H1 (cell line): ENCODE results near the gene NDUFA13. TPM values are rescaled to one million over a fixed set of nuclear protein-coding genes. Genes with fewer than 3 reads are reported as not detected.

Experiments
- ASH2L ChIP-seq: fragments of 200-600, 300-600 bp; sonication (generic); IDR thresholded peaks from one replicate; pipeline ENCODE4 v1.7.1; 2017; ENCODE audit warnings: low read length
- CBX8 ChIP-seq: fragments of 300-800, 300-1000 bp; sonication (generic); IDR thresholded peaks from 2 replicates; pipeline ENCODE4 v1.7.1; 2016; ENCODE audit warnings: low read depth, low read length, borderline replicate concordance
- JUN ChIP-seq: IDR thresholded peaks from 2 replicates; pipeline ENCODE4 v1.6.1; 2011; ENCODE audit warnings: low read depth, mild to moderate bottlenecking, improper control_type of control experiment, low read length
- NANOG ChIP-seq: IDR thresholded peaks from 2 replicates; pipeline ENCODE4 v1.6.1; 2011; ENCODE audit warnings: low read length, low read depth, mild to moderate bottlenecking, inconsistent platforms; ENCODE audit not compliant: insufficient read depth, poor library complexity, severe bottlenecking
- RXRA ChIP-seq: IDR thresholded peaks from 2 replicates; pipeline ENCODE4 v1.6.1; 2011; ENCODE audit warnings: low read depth, mild to moderate bottlenecking, low read length, moderate library complexity; ENCODE audit not compliant: insufficient read depth
- SP2 ChIP-seq: IDR thresholded peaks from 2 replicates; pipeline ENCODE4 v1.6.1; 2012; ENCODE audit warnings: mild to moderate bottlenecking, low read length, inconsistent platforms
- TEAD4 ChIP-seq: IDR thresholded peaks from 2 replicates; pipeline ENCODE4 v1.6.1; 2012; ENCODE audit warnings: low read depth, low read length, inconsistent platforms, mixed read lengths
- polyA plus RNA-seq, 7 experiments: library from polyadenylated mRNA; depleted of rRNA in 3 of 7; stranded (reverse) in 5 of 7; unstranded in 2 of 7; fragments of >200 nt in 5 of 7; fragments of 200-250 nt in 2 of 7; gene quantifications; 1 replicate in 5 of 7; 2 replicates in 1 of 7; 4 replicates in 1 of 7; pipeline versions ENCODE4 v1.2.1 to v1.2.3, GENCODE V29; 2011 to 2013; ENCODE audit warnings: missing spikeins in 2 of 7, mixed read lengths in 2 of 7
- total RNA-seq: library from RNA; stranded (reverse); fragmentation: NEBNext Ultra II Directional; extraction: Animal tissue kit (Norgen Biotek cat#: 25700); gene quantifications from 2 replicates; pipeline ENCODE4 v1.2.1, GENCODE V29; 2021
- TF ChIP-seq, protein P1 (sequence below): fragments of 300-600 bp; sonication (generic); IDR thresholded peaks from 2 replicates; pipeline ENCODE4 v1.7.1; 2012; ENCODE audit warnings: low read length, moderate library complexity, mild to moderate bottlenecking, inconsistent platforms; ENCODE audit not compliant: insufficient replicate concordance
- TF ChIP-seq, protein P2 (sequence below): IDR thresholded peaks from 2 replicates; pipeline ENCODE4 v1.6.1; 2011; ENCODE audit warnings: low read length, improper control_type of control experiment

NDUFA13 gene
- total and polyA plus RNA-seq, 2 of the 8 experiments (the other 6 are each of a cell fraction or from before 2014, with no cell fraction given) = 413 to 1,105 TPM

DNA sequence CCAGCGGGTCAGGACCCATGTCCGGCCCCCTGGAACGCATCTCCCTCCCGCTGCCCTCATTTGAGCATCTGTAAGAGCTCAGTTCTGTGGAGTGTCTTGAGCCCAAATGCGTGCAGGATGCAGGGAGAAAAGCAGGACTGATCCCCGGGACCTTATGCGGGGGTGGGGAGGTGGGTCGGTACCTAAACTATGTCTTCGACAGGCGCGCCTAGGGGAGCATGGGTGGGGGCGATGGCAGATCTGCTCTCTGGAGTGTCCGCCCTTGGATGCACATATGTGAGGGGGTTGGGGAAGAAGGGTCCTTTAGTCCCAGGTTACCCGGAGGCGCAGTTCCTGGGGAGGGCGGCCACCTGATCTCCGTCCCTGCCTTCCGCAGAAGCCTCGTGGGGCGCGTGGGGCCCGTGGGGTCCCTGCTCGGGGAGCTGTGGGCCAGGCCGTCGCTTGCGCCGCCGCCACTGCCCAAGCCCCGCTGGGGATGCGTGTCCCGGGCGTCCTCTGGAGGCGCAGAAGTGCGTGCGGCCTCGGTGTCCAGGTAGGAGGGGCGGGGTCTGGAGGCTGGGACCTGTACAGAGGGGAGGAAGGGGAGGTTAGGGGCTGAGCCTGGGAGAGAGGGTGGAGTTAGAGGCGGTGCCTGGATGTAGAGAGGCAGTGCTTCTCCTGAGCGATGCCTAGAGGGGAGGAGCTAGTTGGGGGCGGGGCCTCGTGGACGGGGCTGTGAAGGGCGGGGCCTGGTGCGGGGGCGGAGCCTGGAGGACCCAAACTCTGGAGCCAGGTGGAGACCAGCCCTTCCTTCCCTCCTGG lies 24.9 kb downstream of the NDUFA13 start (continued):
- TF ChIP-seq, protein P1, sequence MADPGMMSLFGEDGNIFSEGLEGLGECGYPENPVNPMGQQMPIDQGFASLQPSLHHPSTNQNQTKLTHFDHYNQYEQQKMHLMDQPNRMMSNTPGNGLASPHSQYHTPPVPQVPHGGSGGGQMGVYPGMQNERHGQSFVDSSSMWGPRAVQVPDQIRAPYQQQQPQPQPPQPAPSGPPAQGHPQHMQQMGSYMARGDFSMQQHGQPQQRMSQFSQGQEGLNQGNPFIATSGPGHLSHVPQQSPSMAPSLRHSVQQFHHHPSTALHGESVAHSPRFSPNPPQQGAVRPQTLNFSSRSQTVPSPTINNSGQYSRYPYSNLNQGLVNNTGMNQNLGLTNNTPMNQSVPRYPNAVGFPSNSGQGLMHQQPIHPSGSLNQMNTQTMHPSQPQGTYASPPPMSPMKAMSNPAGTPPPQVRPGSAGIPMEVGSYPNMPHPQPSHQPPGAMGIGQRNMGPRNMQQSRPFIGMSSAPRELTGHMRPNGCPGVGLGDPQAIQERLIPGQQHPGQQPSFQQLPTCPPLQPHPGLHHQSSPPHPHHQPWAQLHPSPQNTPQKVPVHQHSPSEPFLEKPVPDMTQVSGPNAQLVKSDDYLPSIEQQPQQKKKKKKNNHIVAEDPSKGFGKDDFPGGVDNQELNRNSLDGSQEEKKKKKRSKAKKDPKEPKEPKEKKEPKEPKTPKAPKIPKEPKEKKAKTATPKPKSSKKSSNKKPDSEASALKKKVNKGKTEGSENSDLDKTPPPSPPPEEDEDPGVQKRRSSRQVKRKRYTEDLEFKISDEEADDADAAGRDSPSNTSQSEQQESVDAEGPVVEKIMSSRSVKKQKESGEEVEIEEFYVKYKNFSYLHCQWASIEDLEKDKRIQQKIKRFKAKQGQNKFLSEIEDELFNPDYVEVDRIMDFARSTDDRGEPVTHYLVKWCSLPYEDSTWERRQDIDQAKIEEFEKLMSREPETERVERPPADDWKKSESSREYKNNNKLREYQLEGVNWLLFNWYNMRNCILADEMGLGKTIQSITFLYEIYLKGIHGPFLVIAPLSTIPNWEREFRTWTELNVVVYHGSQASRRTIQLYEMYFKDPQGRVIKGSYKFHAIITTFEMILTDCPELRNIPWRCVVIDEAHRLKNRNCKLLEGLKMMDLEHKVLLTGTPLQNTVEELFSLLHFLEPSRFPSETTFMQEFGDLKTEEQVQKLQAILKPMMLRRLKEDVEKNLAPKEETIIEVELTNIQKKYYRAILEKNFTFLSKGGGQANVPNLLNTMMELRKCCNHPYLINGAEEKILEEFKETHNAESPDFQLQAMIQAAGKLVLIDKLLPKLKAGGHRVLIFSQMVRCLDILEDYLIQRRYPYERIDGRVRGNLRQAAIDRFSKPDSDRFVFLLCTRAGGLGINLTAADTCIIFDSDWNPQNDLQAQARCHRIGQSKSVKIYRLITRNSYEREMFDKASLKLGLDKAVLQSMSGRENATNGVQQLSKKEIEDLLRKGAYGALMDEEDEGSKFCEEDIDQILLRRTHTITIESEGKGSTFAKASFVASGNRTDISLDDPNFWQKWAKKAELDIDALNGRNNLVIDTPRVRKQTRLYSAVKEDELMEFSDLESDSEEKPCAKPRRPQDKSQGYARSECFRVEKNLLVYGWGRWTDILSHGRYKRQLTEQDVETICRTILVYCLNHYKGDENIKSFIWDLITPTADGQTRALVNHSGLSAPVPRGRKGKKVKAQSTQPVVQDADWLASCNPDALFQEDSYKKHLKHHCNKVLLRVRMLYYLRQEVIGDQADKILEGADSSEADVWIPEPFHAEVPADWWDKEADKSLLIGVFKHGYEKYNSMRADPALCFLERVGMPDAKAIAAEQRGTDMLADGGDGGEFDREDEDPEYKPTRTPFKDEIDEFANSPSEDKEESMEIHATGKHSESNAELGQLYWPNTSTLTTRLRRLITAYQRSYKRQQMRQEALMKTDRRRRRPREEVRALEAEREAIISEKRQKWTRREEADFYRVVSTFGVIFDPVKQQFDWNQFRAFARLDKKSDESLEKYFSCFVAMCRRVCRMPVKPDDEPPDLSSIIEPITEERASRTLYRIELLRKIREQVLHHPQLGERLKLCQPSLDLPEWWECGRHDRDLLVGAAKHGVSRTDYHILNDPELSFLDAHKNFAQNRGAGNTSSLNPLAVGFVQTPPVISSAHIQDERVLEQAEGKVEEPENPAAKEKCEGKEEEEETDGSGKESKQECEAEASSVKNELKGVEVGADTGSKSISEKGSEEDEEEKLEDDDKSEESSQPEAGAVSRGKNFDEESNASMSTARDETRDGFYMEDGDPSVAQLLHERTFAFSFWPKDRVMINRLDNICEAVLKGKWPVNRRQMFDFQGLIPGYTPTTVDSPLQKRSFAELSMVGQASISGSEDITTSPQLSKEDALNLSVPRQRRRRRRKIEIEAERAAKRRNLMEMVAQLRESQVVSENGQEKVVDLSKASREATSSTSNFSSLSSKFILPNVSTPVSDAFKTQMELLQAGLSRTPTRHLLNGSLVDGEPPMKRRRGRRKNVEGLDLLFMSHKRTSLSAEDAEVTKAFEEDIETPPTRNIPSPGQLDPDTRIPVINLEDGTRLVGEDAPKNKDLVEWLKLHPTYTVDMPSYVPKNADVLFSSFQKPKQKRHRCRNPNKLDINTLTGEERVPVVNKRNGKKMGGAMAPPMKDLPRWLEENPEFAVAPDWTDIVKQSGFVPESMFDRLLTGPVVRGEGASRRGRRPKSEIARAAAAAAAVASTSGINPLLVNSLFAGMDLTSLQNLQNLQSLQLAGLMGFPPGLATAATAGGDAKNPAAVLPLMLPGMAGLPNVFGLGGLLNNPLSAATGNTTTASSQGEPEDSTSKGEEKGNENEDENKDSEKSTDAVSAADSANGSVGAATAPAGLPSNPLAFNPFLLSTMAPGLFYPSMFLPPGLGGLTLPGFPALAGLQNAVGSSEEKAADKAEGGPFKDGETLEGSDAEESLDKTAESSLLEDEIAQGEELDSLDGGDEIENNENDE = no peak
- TF ChIP-seq NANOG (no peak), RXRA (no peak), ASH2L (peak; percentile 28), TEAD4 (no peak), SP2 (no peak), CBX8 (no peak), JUN (no peak)
- TF ChIP-seq, protein P2, sequence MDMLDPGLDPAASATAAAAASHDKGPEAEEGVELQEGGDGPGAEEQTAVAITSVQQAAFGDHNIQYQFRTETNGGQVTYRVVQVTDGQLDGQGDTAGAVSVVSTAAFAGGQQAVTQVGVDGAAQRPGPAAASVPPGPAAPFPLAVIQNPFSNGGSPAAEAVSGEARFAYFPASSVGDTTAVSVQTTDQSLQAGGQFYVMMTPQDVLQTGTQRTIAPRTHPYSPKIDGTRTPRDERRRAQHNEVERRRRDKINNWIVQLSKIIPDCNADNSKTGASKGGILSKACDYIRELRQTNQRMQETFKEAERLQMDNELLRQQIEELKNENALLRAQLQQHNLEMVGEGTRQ = no peak
